GM18508 (cell line): ENCODE data around the gene BORCS5.

Experiments
- ATAC-seq: cut with Tn5 transposase; IDR thresholded peaks from one replicate; pipeline ENCODE4 v1.9.1; 2021; ENCODE audit warnings: moderate number of reproducible peaks; ENCODE audit not compliant: insufficient read depth, unreplicated experiment

Gene BORCS5

GRCh38 chr12:12505544-12506495, 148.9 kb downstream of the BORCS5 start:
- ATAC-seq = peak; percentile 69

GRCh38 chr12:12506496-12506890, 149.6 kb downstream of the BORCS5 start:
- no peak for ATAC-seq

- ATAC-seq = no peak
Observed at GRCh38 chr12:12507121-12507520, 150.2 kb downstream of the BORCS5 start.

- ATAC-seq = no peak
Observed at GRCh38 chr12:12508612-12509011, 151.7 kb downstream of the BORCS5 start.

GRCh38 chr12:12510141-12510540, 153.3 kb downstream of the BORCS5 start:
- no peak for ATAC-seq

GRCh38 chr12:12510551-12510950, 153.7 kb downstream of the BORCS5 start:
- no peak for ATAC-seq

- no peak for ATAC-seq
Observed at GRCh38 chr12:12511021-12511783, 154.3 kb downstream of the BORCS5 start.

GRCh38 chr12:12511895-12512711, 155.2 kb downstream of the BORCS5 start:
- no peak for ATAC-seq

- no peak for ATAC-seq
Observed at GRCh38 chr12:12513416-12514006, 156.6 kb downstream of the BORCS5 start.

GRCh38 chr12:12518464-12518845, 161.6 kb downstream of the BORCS5 start:
- ATAC-seq = no peak

- ATAC-seq = no peak
Observed at GRCh38 chr12:12518919-12519318, 162.0 kb downstream of the BORCS5 start.
